A673 (cell line): Measurements from ENCODE around the gene NINJ2. TPM values are rescaled to one million over a fixed set of nuclear protein-coding genes. Genes with fewer than 3 reads are reported as not detected.

Experiments used
- BruUV-seq: library from RNA; stranded (reverse); fragments of 400-500 nt; replicated peaks from 2 replicates; lab custom pipeline; 2021; lab: Mats Ljungman, UMichigan
- CTCF ChIA-PET: fragments of 300-600 bp; sonication (Branson Sonifier 250); formaldehyde crosslinking; loops from one replicate; lab custom pipeline; 2022; ENCODE audit warnings: antibody characterized with exemption; lab: Charles Lee
- POLR2A ChIA-PET: fragments of 300-600 bp; sonication (Branson Sonifier 250); formaldehyde crosslinking; loops from one replicate; lab custom pipeline; 2022; ENCODE audit warnings: antibody characterized with exemption; ENCODE audit not compliant: low non-redundant PET; lab: Charles Lee
- DNase-seq: peaks from one replicate; pipeline ENCODE4 v3.0.0-alpha.2; 2015; ENCODE audit warnings: low spot score
- H3K27ac ChIP-seq: fragments of 200-600 bp; sonication (generic); 2 replicates; pipeline ENCODE4 v1.5.1; 2016; ENCODE audit warnings: mixed run types, low read depth, mild to moderate bottlenecking, mixed read lengths, antibody characterized with exemption, low read length; ENCODE audit not compliant: poor library complexity, severe bottlenecking
- H3K27me3 ChIP-seq: fragments of 200-600 bp; sonication (generic); replicated peaks from 2 replicates; pipeline ENCODE4 v1.6.1; 2017; ENCODE audit warnings: mixed run types, low read depth, mild to moderate bottlenecking, mixed read lengths, antibody characterized with exemption, low read length; ENCODE audit not compliant: insufficient read depth, poor library complexity
- H3K36me3 ChIP-seq: fragments of 200-600 bp; sonication (generic); 2 replicates; pipeline ENCODE4 v1.6.1; 2016; ENCODE audit warnings: mixed run types, mild to moderate bottlenecking, mixed read lengths, antibody characterized with exemption, low read length; ENCODE audit not compliant: insufficient read depth, poor library complexity, severe bottlenecking
- H3K4me1 ChIP-seq: fragments of 200-600 bp; sonication (generic); 2 replicates; pipeline ENCODE4 v1.6.1; 2017; ENCODE audit warnings: mixed run types, mild to moderate bottlenecking, mixed read lengths, antibody characterized with exemption, low read length; ENCODE audit not compliant: insufficient read depth, poor library complexity, severe bottlenecking
- H3K4me3 ChIP-seq: fragments of 200-600 bp; sonication (generic); 2 replicates; pipeline ENCODE4 v1.5.1; 2016; ENCODE audit warnings: low read depth, mixed run types, mild to moderate bottlenecking, mixed read lengths, low read length; ENCODE audit not compliant: poor library complexity, severe bottlenecking
- H3K9me3 ChIP-seq: fragments of 200-600 bp; sonication (generic); 2 replicates; pipeline ENCODE4 v1.6.1; 2016; ENCODE audit warnings: mixed run types, low read depth, mild to moderate bottlenecking, mixed read lengths, antibody characterized with exemption, low read length; ENCODE audit not compliant: poor library complexity, severe bottlenecking
- CTCF ChIP-seq: fragments of 300-800, 200-600 bp; sonication (generic); conservative IDR thresholded peaks from 2 replicates; pipeline ENCODE4 v1.5.1; 2017; ENCODE audit warnings: low read depth, mild to moderate bottlenecking, antibody characterized with exemption, low read length, moderate library complexity, mixed read lengths
- EZH2 ChIP-seq: fragments of 200-600 bp; sonication (generic); IDR thresholded peaks from 2 replicates; pipeline ENCODE4 v1.6.1; 2017; ENCODE audit warnings: borderline replicate concordance, low read depth, mild to moderate bottlenecking, mixed read lengths, antibody characterized with exemption, low read length; ENCODE audit not compliant: poor library complexity, severe bottlenecking
- intact Hi-C: fragments of 100-400 bp; cut with micrococcal nuclease; formaldehyde crosslinking; loops from one replicate; pipeline ENCODE4 v1.10.0; 2022; ENCODE audit not compliant: unreplicated experiment
- total RNA-seq: library from RNA; stranded (reverse); gene quantifications from 2 replicates; pipeline ENCODE4 v1.2.3, GENCODE V29; 2021

The NINJ2 gene
- total RNA-seq, 1 experiment from 2014 or later: not detected

- CTCF ChIA-PET: interaction anchor here (1.2 kb wide), 1 partner anchor 9 kb away, joined by 3 read pairs; no protein-coding TSS in a partner anchor
- Histone ChIP-seq H3K4me1 (no peaks in the 10 kb centered on the region), H3K36me3 (no peaks in the 10 kb centered on the region), H3K4me3 (no peak overlapping the region), H3K9me3 (no peaks in the 10 kb centered on the region), H3K27me3 (no peaks in the 10 kb centered on the region), H3K27ac (no peak overlapping the region)
- POLR2A ChIA-PET: no interaction called here
- no TSS peak for BruUV-seq
- intact Hi-C loops: no loop called here
- TF ChIP-seq EZH2 (no peak), CTCF (no peak)
- no peak for DNase-seq
Measured at GRCh38 chr12:604956-605355, 58.3 kb downstream of the NINJ2 start.

GRCh38 chr12:602700-603068 lies 60.6 kb downstream of the NINJ2 start:
- DNase-seq: no peak
- H3K4me3 ChIP-seq: no peak overlapping the region
- no TSS peak for BruUV-seq
- no peaks in the 10 kb centered on the region for H3K36me3 ChIP-seq
- CTCF ChIA-PET: no interaction called here
- intact Hi-C loops: no loop called here
- H3K9me3 ChIP-seq: no peaks in the 10 kb centered on the region
- H3K27me3 ChIP-seq: no peaks in the 10 kb centered on the region
- POLR2A ChIA-PET: interaction anchor here (0.6 kb wide), 1 partner anchor 537 kb away, joined by 5 read pairs; no protein-coding TSS in a partner anchor
- TF ChIP-seq EZH2 (no peak), CTCF (no peak)
- no peak overlapping the region for H3K27ac ChIP-seq
- no peaks in the 10 kb centered on the region for H3K4me1 ChIP-seq

GRCh38 chr12:601976-602699 lies 61.1 kb downstream of the NINJ2 start:
- intact Hi-C loops: no loop called here
- Histone ChIP-seq H3K27me3 (no peaks in the 10 kb centered on the region), H3K4me1 (no peaks in the 10 kb centered on the region), H3K9me3 (no peaks in the 10 kb centered on the region), H3K36me3 (no peaks in the 10 kb centered on the region), H3K4me3 (no peak overlapping the region), H3K27ac (no peak overlapping the region)
- CTCF ChIA-PET: no interaction called here
- POLR2A ChIA-PET: interaction anchor here (0.6 kb wide), 1 partner anchor 538 kb away, joined by 5 read pairs; no protein-coding TSS in a partner anchor
- no peak for TF ChIP-seq CTCF
- no peak for TF ChIP-seq EZH2
- no TSS peak for BruUV-seq
- DNase-seq: no peak
